SIG-M5 treated with dmso at 0.1 percent for 504 hours (cell line): ENCODE results near the gene EPRS1.

Experiments
- DNase-seq: peaks from one replicate; lab custom pipeline; 2025; ENCODE audit not compliant: unreplicated experiment; lab: John Stamatoyannopoulos, UW

EPRS1 gene

DNA sequence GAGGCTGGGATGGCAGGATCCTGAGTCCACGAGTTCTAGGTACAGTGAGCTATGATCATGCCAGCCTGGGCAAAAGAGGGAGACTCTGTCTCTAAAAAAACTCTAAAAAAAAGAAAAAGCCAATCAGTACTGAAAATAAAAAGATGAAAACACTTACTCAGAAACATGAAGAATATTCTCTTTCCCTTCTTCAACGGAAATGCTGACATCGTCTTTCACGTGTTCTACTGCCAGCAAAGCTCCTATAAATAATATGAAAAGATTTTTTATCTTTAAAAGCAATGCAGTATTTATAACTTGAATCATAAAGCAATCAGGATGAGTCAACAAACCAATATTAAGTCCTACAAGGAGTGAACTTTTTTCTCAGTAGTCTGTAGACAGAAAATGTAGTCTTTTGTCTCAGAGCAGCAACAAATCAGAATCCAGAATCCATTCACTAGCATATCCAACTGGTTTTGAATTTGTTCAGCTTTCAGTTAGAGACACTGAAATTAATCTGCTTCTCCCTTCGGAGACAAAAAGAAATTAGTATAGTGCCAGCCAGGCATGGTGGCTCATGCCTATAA lies 6.2 kb downstream of the EPRS1 start:
- DNase-seq: no peak

GRCh38 chr1:220038640-220039039 lies 7.7 kb downstream of the EPRS1 start:
- no peak for DNase-seq

GRCh38 chr1:220037810-220038209 lies 8.5 kb downstream of the EPRS1 start:
- DNase-seq: peak; percentile 26

DNA sequence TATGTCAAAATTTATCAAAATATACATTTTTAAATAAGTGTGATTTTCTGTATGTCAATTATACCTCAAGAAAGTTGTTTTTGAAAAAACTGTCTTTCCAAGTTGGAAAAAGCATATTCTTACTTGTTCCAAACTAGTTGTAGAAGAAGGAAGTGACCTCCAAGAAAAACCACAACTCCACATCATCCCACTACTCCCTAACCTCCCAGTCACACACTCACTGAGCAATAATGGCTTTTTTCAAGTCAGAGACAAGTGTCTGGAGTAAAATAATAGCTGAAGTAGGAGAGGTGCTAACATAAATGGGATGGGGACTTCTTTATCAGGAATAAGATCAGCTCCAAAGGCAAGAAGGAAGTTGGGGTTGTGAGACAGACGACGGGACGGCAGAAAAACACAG lies 13.4 kb downstream of the EPRS1 start:
- no peak for DNase-seq

- DNase-seq: no peak
These were observed 15.0 kb downstream of the EPRS1 start for GRCh38 chr1:220031287-220031686.

DNA sequence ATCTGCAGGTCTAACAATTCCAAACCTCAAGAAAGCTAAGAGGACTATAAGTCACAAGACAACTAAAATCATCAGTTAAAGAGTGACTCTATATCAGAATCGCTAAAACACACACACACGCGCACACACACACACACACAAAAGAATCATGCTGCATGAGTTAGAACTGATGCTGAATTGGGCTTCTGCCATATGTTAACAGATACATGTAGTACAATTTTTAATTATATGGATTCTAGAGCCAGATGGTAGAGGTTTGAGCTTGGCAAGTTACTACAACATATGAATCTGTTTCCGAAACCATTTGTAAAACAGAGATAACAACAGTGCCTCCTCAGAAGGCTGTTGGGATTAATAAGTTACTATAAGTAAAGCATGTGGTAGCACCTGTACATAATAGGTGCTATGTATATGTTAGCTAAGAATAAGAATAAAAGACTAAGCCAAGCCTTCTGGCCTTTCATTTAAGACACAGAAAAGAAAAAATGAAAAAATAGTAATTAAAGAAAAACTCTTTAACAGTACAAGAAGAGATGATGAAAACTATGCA lies 17.9 kb downstream of the EPRS1 start:
- DNase-seq: no peak

DNA sequence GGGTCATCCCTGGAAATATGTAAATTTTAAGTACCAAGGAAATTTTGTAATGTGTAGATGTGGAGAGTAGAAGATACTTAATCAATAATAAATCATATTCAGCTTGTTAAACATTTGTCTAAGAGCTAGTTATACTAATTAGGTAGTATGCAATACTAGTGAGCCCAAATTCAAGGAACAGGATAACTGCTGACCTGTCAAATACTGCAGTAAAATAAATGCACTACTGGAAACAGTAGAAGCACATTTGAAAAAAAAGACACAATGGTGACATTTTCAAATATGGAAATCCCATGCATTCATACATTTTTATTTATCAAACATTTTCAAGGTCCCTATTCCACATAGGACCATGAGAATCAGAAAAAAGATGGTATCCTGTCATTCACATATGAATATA lies 27.2 kb downstream of the EPRS1 start:
- DNase-seq: no peak

DNA sequence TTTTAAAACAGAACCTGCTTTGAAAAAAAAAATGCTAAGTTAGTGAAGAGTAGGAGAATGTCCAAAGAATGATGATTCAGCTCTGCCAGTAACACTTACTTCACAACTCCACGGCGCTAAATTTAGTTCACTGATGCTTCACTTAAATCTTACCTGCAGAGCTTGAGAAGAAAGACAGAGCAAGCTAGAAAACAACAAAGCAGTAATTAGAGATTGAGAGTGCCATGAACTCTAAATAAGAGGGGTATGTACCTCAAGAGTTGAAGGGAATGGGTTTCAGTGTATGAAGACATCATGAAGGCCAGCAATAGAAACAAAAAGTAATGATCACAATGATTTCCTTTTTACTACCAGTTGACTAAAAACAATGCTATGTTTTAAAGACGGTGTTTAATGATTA lies 32.8 kb downstream of the EPRS1 start:
- DNase-seq: no peak

- no peak for DNase-seq
These were observed 34.0 kb downstream of the EPRS1 start for GRCh38 chr1:220012259-220012658.

DNA sequence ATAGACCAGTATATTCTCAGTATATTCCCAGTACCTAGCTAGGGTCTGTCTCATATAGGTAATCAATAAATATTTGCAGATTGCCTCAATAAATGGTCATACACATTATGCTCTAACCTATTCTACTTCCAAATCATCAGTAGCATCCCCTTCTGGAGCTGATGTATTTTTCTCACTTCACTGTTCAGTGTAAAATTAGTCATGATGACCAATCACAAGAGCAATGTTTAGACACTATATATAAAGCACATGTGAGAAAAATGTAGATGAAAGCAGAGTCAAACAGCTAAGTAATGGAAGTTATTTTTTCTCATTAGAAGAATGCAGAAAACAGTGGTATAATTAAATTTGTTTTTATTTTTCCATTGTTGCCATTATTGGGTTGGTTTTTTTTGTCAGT lies 34.7 kb downstream of the EPRS1 start:
- no peak for DNase-seq

DNA sequence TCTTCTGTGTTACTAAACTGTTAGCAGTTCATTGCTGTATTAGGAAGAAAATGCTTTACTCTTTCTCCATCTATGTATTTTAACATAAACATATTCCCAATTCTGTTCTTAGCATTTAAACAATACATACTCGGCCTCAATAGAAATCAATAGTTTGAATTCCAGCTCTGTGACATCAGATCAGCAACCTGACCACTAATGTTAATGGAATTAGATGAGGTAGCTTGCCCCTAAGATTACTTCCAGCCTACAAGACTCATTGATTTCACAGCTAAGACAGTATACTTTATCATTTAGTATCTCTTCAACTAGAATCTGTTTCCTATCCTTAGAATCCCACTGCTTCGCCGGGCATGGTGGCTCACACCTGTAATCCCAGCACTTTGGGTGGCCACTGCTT lies 38.9 kb downstream of the EPRS1 start:
- no peak for DNase-seq

DNA sequence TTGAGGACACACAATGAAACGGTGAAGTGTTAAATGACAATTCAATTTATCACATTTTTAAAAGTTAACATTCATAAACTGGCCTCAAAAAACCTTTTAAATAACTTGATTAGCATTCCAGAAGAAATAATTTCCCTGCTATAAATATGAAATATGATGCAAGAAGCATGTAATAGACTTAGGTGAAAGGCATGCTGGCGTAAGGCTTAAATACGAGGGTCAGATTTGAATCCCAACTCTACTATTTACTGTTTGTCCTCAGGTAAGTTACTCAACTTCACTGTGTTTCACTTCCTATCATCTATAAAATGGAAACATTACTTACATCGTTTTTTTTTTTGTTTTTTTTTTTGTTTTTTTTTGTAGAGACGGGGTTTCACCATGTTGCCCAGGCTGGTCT lies 40.8 kb downstream of the EPRS1 start:
- no peak for DNase-seq

- DNase-seq: no peak
These were observed 42.5 kb downstream of the EPRS1 start for GRCh38 chr1:220003610-220004299.

- DNase-seq: no peak
These were observed 43.3 kb downstream of the EPRS1 start for GRCh38 chr1:220003015-220003414.

DNA sequence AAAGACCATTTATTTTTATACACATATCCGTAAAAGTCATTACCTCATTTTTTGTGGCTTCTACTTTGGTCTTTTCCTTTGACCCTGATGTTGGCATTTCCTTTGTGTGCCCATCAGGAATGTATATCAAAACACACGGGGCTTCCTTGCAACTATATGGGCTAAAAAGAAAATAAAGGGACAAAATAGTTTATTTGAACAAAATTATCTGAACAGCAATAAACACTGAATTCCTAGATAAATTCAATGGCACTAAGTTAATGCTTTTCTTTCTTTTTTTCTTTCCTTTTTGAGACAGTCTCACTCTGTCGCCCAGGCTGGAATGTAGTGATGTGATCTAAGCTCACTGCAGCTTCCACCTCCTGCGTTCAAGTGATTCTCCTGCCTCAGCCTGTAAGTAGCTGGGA lies 45.2 kb downstream of the EPRS1 start:
- DNase-seq: no peak

DNA sequence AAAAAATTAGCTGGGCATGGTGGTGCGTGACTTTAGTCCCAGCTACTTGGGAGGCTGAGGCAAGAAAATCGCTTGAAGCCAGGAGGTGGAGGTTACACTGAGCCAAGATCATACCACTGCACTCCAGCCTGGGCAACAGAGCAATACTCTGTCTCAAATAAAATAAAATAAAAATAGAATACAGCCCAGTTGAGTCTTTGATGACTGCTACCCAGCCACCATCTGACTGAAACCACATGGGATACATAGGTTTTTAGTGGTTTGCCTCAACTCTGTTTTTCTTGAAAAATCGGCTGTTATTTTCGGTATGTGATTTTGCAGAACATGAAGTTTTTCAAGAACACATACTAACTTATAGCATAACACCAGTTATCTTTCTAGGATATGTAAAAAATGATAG lies 46.5 kb downstream of the EPRS1 start:
- no peak for DNase-seq
